Epithelial cell of esophagus (primary cell): ENCODE results near the gene GLB1L3.
"Not testable (repeated sequence)": the region's sequence is repeated elsewhere in the genome, so short reads cannot be mapped to it uniquely, and the experiment has no call there.

Experiments
- DNase-seq: peaks from one replicate; pipeline ENCODE4 v3.0.0; 2010; ENCODE audit warnings: low read depth
- H3K4me3 ChIP-seq: 2 replicates; pipeline ENCODE4 v1.5.1; 2011; ENCODE audit warnings: mild to moderate bottlenecking, low read length, control low read depth
- TF ChIP-seq, protein P1 (sequence below): IDR thresholded peaks from 2 replicates; pipeline ENCODE4 v1.5.1; 2011; ENCODE audit warnings: low read depth, mild to moderate bottlenecking, low read length, control low read depth, inconsistent platforms; ENCODE audit not compliant: insufficient read depth; ENCODE audit errors: missing control alignments

The GLB1L3 gene

DNA sequence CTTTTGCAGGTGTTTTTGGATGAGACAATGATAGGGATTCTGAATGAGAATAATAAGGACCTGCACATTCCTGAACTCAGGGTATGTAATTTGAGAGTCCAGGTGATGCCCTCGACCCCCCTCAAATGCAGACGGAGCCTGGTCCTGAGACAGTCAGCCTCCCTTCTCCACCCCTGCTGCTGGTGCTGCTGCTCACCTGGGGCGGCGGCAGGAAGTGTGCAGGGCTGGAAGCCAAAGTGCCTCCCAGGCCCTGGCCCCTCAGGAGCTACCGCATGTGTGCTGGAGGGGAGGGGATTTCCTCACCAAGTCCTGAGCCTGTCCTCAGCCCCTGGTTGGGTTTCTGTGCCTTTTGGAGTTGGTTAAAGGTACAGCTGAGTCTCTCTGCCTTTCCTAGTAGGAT is 36.6 kb downstream of the GLB1L3 start:
- DNase-seq: no peak
- TF ChIP-seq, protein P1, sequence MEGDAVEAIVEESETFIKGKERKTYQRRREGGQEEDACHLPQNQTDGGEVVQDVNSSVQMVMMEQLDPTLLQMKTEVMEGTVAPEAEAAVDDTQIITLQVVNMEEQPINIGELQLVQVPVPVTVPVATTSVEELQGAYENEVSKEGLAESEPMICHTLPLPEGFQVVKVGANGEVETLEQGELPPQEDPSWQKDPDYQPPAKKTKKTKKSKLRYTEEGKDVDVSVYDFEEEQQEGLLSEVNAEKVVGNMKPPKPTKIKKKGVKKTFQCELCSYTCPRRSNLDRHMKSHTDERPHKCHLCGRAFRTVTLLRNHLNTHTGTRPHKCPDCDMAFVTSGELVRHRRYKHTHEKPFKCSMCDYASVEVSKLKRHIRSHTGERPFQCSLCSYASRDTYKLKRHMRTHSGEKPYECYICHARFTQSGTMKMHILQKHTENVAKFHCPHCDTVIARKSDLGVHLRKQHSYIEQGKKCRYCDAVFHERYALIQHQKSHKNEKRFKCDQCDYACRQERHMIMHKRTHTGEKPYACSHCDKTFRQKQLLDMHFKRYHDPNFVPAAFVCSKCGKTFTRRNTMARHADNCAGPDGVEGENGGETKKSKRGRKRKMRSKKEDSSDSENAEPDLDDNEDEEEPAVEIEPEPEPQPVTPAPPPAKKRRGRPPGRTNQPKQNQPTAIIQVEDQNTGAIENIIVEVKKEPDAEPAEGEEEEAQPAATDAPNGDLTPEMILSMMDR: no peak
- no peak overlapping the region for H3K4me3 ChIP-seq

- DNase-seq: no peak
- no peak overlapping the region for H3K4me3 ChIP-seq
- TF ChIP-seq, protein P1: no peak
Observed at GRCh38 chr11:134313379-134313778, 37.2 kb downstream of the GLB1L3 start.

GRCh38 chr11:134313821-134314607 is 37.8 kb downstream of the GLB1L3 start:
- no peak overlapping the region for H3K4me3 ChIP-seq
- no peak for DNase-seq
- TF ChIP-seq, protein P1: no peak

GRCh38 chr11:134317103-134317502 is 40.9 kb downstream of the GLB1L3 start:
- no peak overlapping the region for H3K4me3 ChIP-seq
- DNase-seq: no peak
- TF ChIP-seq, protein P1: no peak

GRCh38 chr11:134321373-134321772 is 45.2 kb downstream of the GLB1L3 start:
- DNase-seq, H3K4me3 ChIP-seq: not testable (repeated sequence)

DNA sequence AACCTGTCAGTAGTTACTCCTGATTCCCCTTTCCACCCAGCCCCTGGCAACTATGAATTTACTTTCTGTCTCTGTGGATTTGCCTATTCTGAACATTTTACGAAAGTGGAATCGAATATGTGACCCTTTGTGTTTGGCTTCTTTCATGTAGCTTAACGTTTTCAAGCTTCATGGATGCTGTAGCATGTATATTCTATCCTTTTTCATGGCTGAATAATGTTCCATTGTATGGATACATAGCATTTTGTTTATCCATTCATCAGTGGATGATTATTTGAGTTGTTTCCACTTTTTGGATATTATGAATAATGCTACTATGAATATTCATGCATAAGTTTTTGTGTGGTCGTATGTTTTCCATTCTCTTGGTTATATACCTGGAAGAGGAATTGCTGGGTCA is 46.4 kb downstream of the GLB1L3 start:
- H3K4me3 ChIP-seq: no peak overlapping the region
- no peak for DNase-seq
- TF ChIP-seq, protein P1: no peak

DNA sequence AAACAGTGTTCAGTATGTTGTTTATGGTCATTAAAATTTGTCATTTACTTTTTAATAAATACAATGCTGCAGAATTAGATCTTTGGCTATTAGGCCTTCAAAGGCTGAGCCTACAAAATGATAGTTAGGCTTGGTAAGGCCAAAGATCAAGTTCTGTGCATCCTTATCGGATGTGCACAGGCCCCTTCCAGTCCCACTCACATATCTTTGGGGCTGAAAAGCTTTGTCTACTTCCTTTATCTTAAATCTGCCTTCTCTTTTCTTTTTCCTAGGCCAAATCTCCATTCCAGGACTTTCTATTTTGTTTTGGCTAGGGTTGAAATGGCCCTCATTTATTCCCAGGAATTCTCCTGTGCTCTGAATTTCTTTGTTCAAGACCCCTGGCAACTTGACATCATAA is 52.3 kb downstream of the GLB1L3 start:
- H3K4me3 ChIP-seq: no peak overlapping the region
- no peak for DNase-seq
- TF ChIP-seq, protein P1: no peak
